T-helper 17 cell (primary cell): ENCODE results near the gene MSI2. TPM values are rescaled to one million over a fixed set of nuclear protein-coding genes. Genes with fewer than 3 reads are reported as not detected.

Experiments used
- ATAC-seq: fragments of 150-1000 bp; cut with Tn5 transposase; 2 replicates; pipeline ENCODE4 v1.10.0; 2021; ENCODE audit warnings: mild to moderate bottlenecking, moderate library complexity
- DNase-seq, 3 donors: peaks; one replicate each; pipeline versions ENCODE4 v3.0.0 to v3.0.0-alpha.2; 2020 to 2021
- H3K9me3 ChIP-seq: one replicate; pipeline ENCODE4 v1.7.0; 2013; ENCODE audit warnings: low read length, mild to moderate bottlenecking; ENCODE audit not compliant: control insufficient read depth, poor library complexity, severe bottlenecking
- H3K27ac Mint-ChIP-seq: one replicate; pipeline ENCODE4 v1.8.0; 2022; ENCODE audit warnings: mild to moderate bottlenecking, moderate library complexity, mixed read lengths
- H3K27me3 Mint-ChIP-seq: one replicate; pipeline ENCODE4 v1.8.0; 2022; ENCODE audit warnings: mixed read lengths
- H3K36me3 Mint-ChIP-seq: one replicate; pipeline ENCODE4 v1.8.0; 2022; ENCODE audit warnings: low read depth, mixed read lengths
- H3K4me1 Mint-ChIP-seq: one replicate; pipeline ENCODE4 v1.8.0; 2022; ENCODE audit warnings: mild to moderate bottlenecking, mixed read lengths
- H3K4me3 Mint-ChIP-seq: one replicate; pipeline ENCODE4 v1.8.0; 2022; ENCODE audit warnings: mild to moderate bottlenecking, moderate library complexity, mixed read lengths
- total RNA-seq, 4 donors: library from RNA in 2 of 4; stranded (reverse) in 2 of 4; gene quantifications; one replicate each; pipeline ENCODE4 v1.2.3 and lab custom pipeline; 2022 to 2026

Gene MSI2
- total RNA-seq, 2 donors from 2014 or later = 148 to 151 TPM

- peaks cover 7% of the 10 kb centered on the region for H3K4me1 Mint-ChIP-seq
- H3K27ac Mint-ChIP-seq = no peak overlapping the region
- H3K36me3 Mint-ChIP-seq = peaks cover 4% of the 10 kb centered on the region
- no peak for DNase-seq
- no peak for ATAC-seq
- H3K9me3 ChIP-seq = no peaks in the 10 kb centered on the region
- no peak overlapping the region for H3K4me3 Mint-ChIP-seq
- H3K27me3 Mint-ChIP-seq = no peaks in the 10 kb centered on the region
Measured at GRCh38 chr17:57648720-57649119, 392.4 kb downstream of the MSI2 start.

DNA sequence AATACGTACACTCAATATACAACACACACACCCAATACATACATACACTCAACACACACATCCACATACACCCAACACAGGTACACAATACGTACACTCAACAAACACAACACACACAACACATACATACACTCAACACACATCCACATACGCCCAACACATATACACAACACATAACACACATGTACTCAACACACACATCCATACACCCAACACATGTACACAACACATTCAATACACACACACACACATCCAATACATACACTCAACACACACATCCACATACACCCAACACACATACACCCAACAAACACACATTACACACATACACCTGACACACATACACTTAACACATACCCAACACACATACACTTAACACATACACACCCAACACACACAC, 392.9 kb downstream of the MSI2 start:
- H3K4me1 Mint-ChIP-seq = peaks cover 5% of the 10 kb centered on the region
- no peaks in the 10 kb centered on the region for H3K9me3 ChIP-seq
- ATAC-seq (no peak), DNase-seq (no peak)
- no peaks in the 10 kb centered on the region for H3K27me3 Mint-ChIP-seq
- H3K27ac Mint-ChIP-seq = no peak overlapping the region
- H3K36me3 Mint-ChIP-seq = peaks cover 4% of the 10 kb centered on the region
- H3K4me3 Mint-ChIP-seq = no peak overlapping the region

DNA sequence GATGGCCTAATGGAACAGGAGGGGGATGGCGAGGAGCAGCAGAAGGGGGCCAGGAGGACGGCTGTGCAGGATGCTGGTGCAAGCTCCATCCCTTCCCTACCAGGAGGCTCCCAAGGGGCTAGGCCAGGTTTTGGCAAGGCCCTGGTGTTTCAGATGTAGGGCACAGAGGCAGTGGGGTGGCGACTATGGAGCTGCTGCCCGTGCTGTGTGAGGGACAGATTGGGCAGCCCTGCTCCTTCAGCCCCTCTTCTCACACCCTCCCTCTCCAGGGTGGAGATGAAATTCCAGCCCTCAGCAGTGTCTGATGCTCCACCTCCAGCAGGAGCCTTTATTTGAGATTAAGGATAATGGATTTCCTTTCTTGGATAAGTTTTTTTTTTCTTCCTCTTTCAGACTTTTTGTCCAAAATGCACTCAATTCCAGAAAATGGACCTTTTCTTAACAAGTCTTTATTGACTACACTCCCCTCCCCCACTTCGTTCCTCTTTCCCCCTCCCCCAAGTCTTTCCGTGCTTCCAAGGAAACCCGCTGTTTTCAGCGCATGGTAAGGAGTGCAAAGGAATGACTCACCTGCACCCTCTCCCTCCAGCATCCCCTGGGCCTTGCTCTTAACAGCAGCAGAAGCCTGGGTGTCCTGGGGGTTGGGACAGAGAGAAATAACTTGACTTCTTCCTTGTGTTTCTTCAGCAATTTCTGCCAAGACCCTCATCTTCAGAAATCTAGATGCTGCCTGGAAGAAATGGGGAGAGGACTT, 393.6 kb downstream of the MSI2 start:
- DNase-seq (no peak), ATAC-seq (no peak)
- H3K27me3 Mint-ChIP-seq = no peaks in the 10 kb centered on the region
- H3K4me3 Mint-ChIP-seq = no peak overlapping the region
- H3K36me3 Mint-ChIP-seq = peaks cover 4% of the 10 kb centered on the region
- no peaks in the 10 kb centered on the region for H3K9me3 ChIP-seq
- H3K4me1 Mint-ChIP-seq = peaks cover 7% of the 10 kb centered on the region
- H3K27ac Mint-ChIP-seq = no peak overlapping the region

DNA sequence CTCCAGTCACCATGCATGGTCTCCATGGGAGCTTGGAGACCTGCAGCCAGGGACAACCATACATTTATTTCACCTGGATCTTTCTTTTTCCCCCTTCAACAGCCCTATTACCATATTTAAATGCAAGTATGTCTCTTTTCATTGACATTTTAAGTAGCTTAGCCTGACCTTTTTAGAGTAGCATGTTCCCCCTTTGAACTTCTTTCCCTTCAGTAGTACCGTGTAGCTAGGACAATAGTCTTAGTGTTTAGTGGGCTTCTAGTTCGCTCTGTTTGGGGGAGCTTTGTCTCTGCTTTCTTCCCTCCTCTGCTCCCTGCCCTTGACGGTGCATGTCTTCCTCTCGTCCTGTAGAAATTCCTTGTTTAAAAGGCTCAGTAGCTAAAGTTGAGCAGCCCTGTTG, 394.2 kb downstream of the MSI2 start:
- no peak overlapping the region for H3K4me3 Mint-ChIP-seq
- ATAC-seq = no peak
- no peaks in the 10 kb centered on the region for H3K9me3 ChIP-seq
- H3K4me1 Mint-ChIP-seq = peaks cover 7% of the 10 kb centered on the region
- DNase-seq = no peak
- H3K27me3 Mint-ChIP-seq = no peaks in the 10 kb centered on the region
- H3K36me3 Mint-ChIP-seq = peaks cover 4% of the 10 kb centered on the region
- no peak overlapping the region for H3K27ac Mint-ChIP-seq

GRCh38 chr17:57651451-57651850, 395.1 kb downstream of the MSI2 start:
- Mint-ChIP-seq H3K27me3 (no peaks in the 10 kb centered on the region), H3K4me1 (peaks cover 7% of the 10 kb centered on the region), H3K36me3 (peaks cover 4% of the 10 kb centered on the region), H3K27ac (no peak overlapping the region), H3K4me3 (no peak overlapping the region)
- no peak for ATAC-seq
- no peaks in the 10 kb centered on the region for H3K9me3 ChIP-seq
- DNase-seq = no peak

GRCh38 chr17:57651996-57652395, 395.7 kb downstream of the MSI2 start:
- no peak for ATAC-seq
- Mint-ChIP-seq H3K27me3 (no peaks in the 10 kb centered on the region), H3K4me1 (peaks cover 10% of the 10 kb centered on the region), H3K4me3 (no peak overlapping the region), H3K27ac (no peak overlapping the region), H3K36me3 (peaks cover 6% of the 10 kb centered on the region)
- no peak for DNase-seq
- no peaks in the 10 kb centered on the region for H3K9me3 ChIP-seq

GRCh38 chr17:57652811-57653210, 396.5 kb downstream of the MSI2 start:
- Mint-ChIP-seq H3K27me3 (no peaks in the 10 kb centered on the region), H3K4me3 (no peak overlapping the region), H3K36me3 (peaks cover 8% of the 10 kb centered on the region), H3K27ac (no peak overlapping the region), H3K4me1 (peaks cover 11% of the 10 kb centered on the region)
- no peak for DNase-seq
- H3K9me3 ChIP-seq = no peaks in the 10 kb centered on the region
- ATAC-seq = no peak

- H3K4me3 Mint-ChIP-seq = no peak overlapping the region
- DNase-seq (no peak), ATAC-seq (no peak)
- no peaks in the 10 kb centered on the region for H3K27me3 Mint-ChIP-seq
- peaks cover 11% of the 10 kb centered on the region for H3K4me1 Mint-ChIP-seq
- no peaks in the 10 kb centered on the region for H3K9me3 ChIP-seq
- no peak overlapping the region for H3K27ac Mint-ChIP-seq
- peaks cover 8% of the 10 kb centered on the region for H3K36me3 Mint-ChIP-seq
Measured at GRCh38 chr17:57653279-57653678, 397.0 kb downstream of the MSI2 start.

GRCh38 chr17:57654040-57654775, 397.9 kb downstream of the MSI2 start:
- Mint-ChIP-seq H3K27ac (peak overlapping the region; percentile 60), H3K4me1 (peaks cover 15% of the 10 kb centered on the region), H3K4me3 (no peak overlapping the region), H3K36me3 (peaks cover 8% of the 10 kb centered on the region), H3K27me3 (no peaks in the 10 kb centered on the region)
- no peak for ATAC-seq
- DNase-seq = no peak
- no peaks in the 10 kb centered on the region for H3K9me3 ChIP-seq

DNA sequence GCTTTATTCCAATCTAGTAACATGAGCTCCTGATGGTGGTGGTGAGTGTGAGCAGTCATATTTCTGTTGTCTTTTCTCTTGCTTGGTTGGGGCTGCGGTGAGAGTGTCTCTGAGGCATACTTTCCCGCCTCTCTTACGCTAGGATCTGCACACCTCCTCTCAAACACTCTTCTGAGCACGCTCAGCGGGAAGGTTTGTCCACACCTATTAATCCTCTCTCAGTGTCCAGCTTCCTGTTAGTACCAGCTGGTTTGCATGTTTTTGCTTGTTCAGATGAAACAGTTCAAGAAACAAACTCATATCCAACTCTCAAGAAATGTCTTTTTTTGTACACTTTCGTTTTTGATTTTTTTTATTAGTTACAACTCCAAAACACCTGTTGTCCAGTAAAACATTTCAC, 399.2 kb downstream of the MSI2 start:
- ATAC-seq = no peak
- DNase-seq = no peak
- Mint-ChIP-seq H3K27ac (peak overlapping the region; percentile 53), H3K4me3 (no peak overlapping the region), H3K36me3 (peaks cover 11% of the 10 kb centered on the region), H3K4me1 (peaks cover 18% of the 10 kb centered on the region), H3K27me3 (no peaks in the 10 kb centered on the region)
- H3K9me3 ChIP-seq = no peaks in the 10 kb centered on the region

DNA sequence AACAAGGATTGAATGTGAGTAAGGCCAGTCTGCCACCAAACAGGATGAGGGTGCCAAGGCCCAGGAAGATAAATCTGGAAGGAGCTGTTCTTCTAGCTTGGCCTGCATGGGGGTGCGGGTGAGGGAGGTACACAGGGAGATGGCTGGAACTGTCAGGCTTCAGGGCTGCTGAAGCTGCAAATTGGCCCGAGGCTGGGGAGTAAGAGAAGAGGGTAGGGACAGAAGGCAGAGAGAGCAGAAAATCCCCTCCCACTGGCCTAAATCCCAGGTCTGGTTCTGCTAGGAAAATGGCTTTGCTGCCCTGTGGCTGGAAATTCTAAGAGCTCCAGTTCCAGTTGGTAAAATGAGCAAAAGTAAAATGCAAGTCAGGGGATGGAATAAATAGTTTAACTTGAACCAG, 400.9 kb downstream of the MSI2 start:
- H3K9me3 ChIP-seq = no peaks in the 10 kb centered on the region
- Mint-ChIP-seq H3K4me1 (peaks cover 24% of the 10 kb centered on the region), H3K36me3 (peaks cover 12% of the 10 kb centered on the region), H3K27me3 (no peaks in the 10 kb centered on the region), H3K27ac (peak overlapping the region; percentile 53), H3K4me3 (no peak overlapping the region)
- DNase-seq = no peak
- no peak for ATAC-seq

DNA sequence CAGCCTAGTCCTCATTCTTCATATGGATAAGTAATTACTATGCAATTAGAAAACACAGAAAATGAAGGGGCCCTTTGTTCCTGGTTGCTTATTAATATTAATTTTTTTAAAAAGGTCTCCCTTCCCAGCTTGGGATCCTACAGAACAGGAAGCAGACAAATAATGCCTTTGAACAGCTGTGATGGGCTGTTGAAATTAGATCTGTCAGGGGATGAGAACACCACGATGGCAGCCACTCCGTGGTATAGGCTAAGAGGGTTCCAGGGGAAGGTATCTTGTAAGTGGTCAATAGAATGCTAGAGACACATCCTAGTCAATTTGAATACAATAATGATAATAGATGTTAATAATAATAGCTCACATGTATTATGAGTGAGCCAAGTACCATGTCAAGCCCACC, 405.7 kb downstream of the MSI2 start:
- Mint-ChIP-seq H3K4me1 (peaks cover 18% of the 10 kb centered on the region), H3K27me3 (no peaks in the 10 kb centered on the region), H3K36me3 (peaks cover 8% of the 10 kb centered on the region), H3K27ac (peak overlapping the region; percentile 54), H3K4me3 (no peak overlapping the region)
- ATAC-seq = no peak
- H3K9me3 ChIP-seq = no peaks in the 10 kb centered on the region
- DNase-seq = no peak

- no peaks in the 10 kb centered on the region for H3K9me3 ChIP-seq
- peak; percentile 77 for ATAC-seq
- peaks cover 17% of the 10 kb centered on the region for H3K4me1 Mint-ChIP-seq
- H3K27me3 Mint-ChIP-seq = no peaks in the 10 kb centered on the region
- DNase-seq = peak in 2 of 3 donors; percentile 46 to 49
- peaks cover 7% of the 10 kb centered on the region for H3K36me3 Mint-ChIP-seq
- peak overlapping the region; percentile 54 for H3K27ac Mint-ChIP-seq
- peak overlapping the region; percentile 65 for H3K4me3 Mint-ChIP-seq
Measured at GRCh38 chr17:57662644-57663308, 406.5 kb downstream of the MSI2 start.
